ENCODE results near the gene DNAH6.

DNA sequence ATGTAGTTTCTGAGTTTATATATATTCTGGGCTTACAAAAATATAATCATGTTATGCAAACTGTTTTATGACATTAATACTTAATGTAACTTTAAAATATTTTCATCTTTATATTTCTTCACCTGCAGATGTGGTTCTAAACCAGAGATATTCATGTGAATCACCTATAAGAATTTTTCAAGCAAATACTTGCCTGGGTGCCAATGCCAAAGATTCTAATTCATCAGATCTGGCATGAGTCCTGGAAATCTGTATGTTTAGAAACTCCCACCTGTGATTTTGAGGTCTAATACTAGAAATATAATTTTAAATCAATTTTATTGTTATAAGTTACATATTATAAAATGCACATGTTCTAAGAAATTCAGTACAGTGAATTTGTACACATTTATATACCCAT, 19.9 kb upstream of the DNAH6 start:
- no peak for TF ChIP-seq GATA2 (IDR thresholded peaks at IDR 0.05; ENCODE audit: low read depth, low read length)
- TF ChIP-seq GATA3 (IDR thresholded peaks at IDR 0.05; ENCODE audit: low read depth, low read length) = no peak

All from SH-SY5Y (cell line).